Body of pancreas (tissue), 4 donors: Measurements from ENCODE around the gene IFITM1.

Experiments
- POLR2A ChIP-seq, 3 donors: fragments of 450-650 bp; IDR thresholded peaks; one replicate each; pipeline ENCODE4 v1.6.1; 2016; ENCODE audit warnings: antibody characterized with exemption in 3 of 3, mild to moderate bottlenecking in 2 of 3
- TF ChIP-seq, protein P1 (sequence below), 7 experiments: fragments of 450-650 bp in 4 of 7; fragments of 200-600 bp in 3 of 7; sonication (generic) in 3 of 7; IDR thresholded peaks; one replicate each; pipeline ENCODE4 v1.5.1; 2016 to 2019; ENCODE audit warnings: antibody characterized with exemption in 7 of 7

GRCh38 chr11:282171-282570 lies 31.7 kb upstream of the IFITM1 start:
- TF ChIP-seq, protein P1, sequence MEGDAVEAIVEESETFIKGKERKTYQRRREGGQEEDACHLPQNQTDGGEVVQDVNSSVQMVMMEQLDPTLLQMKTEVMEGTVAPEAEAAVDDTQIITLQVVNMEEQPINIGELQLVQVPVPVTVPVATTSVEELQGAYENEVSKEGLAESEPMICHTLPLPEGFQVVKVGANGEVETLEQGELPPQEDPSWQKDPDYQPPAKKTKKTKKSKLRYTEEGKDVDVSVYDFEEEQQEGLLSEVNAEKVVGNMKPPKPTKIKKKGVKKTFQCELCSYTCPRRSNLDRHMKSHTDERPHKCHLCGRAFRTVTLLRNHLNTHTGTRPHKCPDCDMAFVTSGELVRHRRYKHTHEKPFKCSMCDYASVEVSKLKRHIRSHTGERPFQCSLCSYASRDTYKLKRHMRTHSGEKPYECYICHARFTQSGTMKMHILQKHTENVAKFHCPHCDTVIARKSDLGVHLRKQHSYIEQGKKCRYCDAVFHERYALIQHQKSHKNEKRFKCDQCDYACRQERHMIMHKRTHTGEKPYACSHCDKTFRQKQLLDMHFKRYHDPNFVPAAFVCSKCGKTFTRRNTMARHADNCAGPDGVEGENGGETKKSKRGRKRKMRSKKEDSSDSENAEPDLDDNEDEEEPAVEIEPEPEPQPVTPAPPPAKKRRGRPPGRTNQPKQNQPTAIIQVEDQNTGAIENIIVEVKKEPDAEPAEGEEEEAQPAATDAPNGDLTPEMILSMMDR (IDR thresholded peaks at IDR 0.05) = no peak
- no peak for TF ChIP-seq POLR2A (IDR thresholded peaks at IDR 0.05)
